Heart right ventricle (tissue), 16 donors: ENCODE results near the gene NALCN. TPM values are rescaled to one million over a fixed set of nuclear protein-coding genes. Genes with fewer than 3 reads are reported as not detected.

Experiments
- ATAC-seq, 8 donors: fragments of 200-7000 bp; cut with Tn5 transposase; one replicate each; pipeline ENCODE4 v1.9.1; 2020; ENCODE audit warnings: mild to moderate bottlenecking in 8 of 8, moderate library complexity in 8 of 8, moderate number of reproducible peaks in 1 of 8
- DNase-seq, 2 donors: peaks; one replicate each; pipeline ENCODE4 v3.0.0-alpha.2; 2020
- H3K27ac ChIP-seq, 10 donors: fragments of 200-600 bp; sonication (generic) in 2 of 10; one replicate each; pipeline versions ENCODE4 v1.5.0 to v1.8.0; 2020 to 2022; ENCODE audit warnings: mild to moderate bottlenecking in 3 of 10
- H3K27me3 ChIP-seq, 7 donors: fragments of 200-600 bp; one replicate each; pipeline ENCODE4 v1.8.0; 2021 to 2022; ENCODE audit warnings: mild to moderate bottlenecking in 2 of 7
- H3K36me3 ChIP-seq, 9 donors: fragments of 200-600 bp; sonication (generic) in 1 of 9; one replicate each; pipeline versions ENCODE4 v1.5.0 to v1.8.0; 2020 to 2022; ENCODE audit warnings: mild to moderate bottlenecking in 2 of 9
- H3K4me1 ChIP-seq, 9 donors: fragments of 200-600 bp; sonication (generic) in 1 of 9; one replicate each; pipeline versions ENCODE4 v1.5.0 to v1.8.0; 2020 to 2022; ENCODE audit warnings: mild to moderate bottlenecking in 4 of 9
- H3K4me3 ChIP-seq, 10 donors: fragments of 200-600 bp; sonication (generic) in 2 of 10; one replicate each; pipeline versions ENCODE4 v1.5.0 to v1.8.0; 2020 to 2022; ENCODE audit warnings: mild to moderate bottlenecking in 7 of 10, moderate library complexity in 2 of 10
- H3K9me3 ChIP-seq, 11 donors: fragments of 200-600 bp in 10 of 11; sonication (generic) in 2 of 11; one replicate each; pipeline versions ENCODE4 v1.5.0 to v1.8.0; 2013 to 2022; ENCODE audit warnings: mild to moderate bottlenecking in 2 of 11, control low read depth in 1 of 11, moderate library complexity in 1 of 11
- WGBS, 2 donors: extraction: QIAGEN DNeasy Blood & Tissue Kit; methylation state at CpG; one replicate each; pipeline ENCODE4 v1.1.7; 2013; ENCODE audit warnings: inconsistent platforms in 1 of 2; 5-methylcytosine and 5-hydroxymethylcytosine counted together
- intact Hi-C, 10 donors: fragments of 100-400 bp; cut with DNase I; formaldehyde crosslinking; loops; one replicate each; pipeline versions ENCODE4 v1.11.1 to v1.14.2; 2022
- polyA plus RNA-seq, 2 donors: library from polyadenylated mRNA; stranded (reverse); fragments of 200-250 nt; gene quantifications; one replicate each; pipeline ENCODE4 v1.2.3, GENCODE V29; 2013
- total RNA-seq, 10 donors: library from RNA; stranded (reverse); fragmentation: NEBNext Ultra II Directional in 3 of 10; extraction: Animal tissue kit (Norgen Biotek cat#: 25700) in 3 of 10; gene quantifications; one replicate each; pipeline versions ENCODE4 v1.2.1 to v1.2.4, GENCODE V29; 2021 to 2023
- TF ChIP-seq, protein P1 (sequence below), 9 donors: fragments of 200-600 bp; sonication (generic) in 2 of 9; IDR thresholded peaks; one replicate each; pipeline versions ENCODE4 v1.5.0 to v1.8.0; 2021 to 2022; ENCODE audit warnings: antibody characterized with exemption in 9 of 9, mild to moderate bottlenecking in 5 of 9, moderate library complexity in 1 of 9
- donor health status: Arrhythmogenic right ventricular cardiomyopathy.
- donor health status: ischemic (EF 13 %, LVEDD 7.1; RV severe dilation, severe dysfunction).
- donor health status: healthy with polysubstance abuse.
- donor health status: DM: no; HTN: yes; CAD: no.
- donor health status: DM: no; HTN: no; CAD: no.
- donor health status: ischemic (EF 25% LVEDD 6.9; RV normal size, moderate dysfunction).
- donor health status: ischemic (EF 25% LVEDD 5.7; RV mildly dilated, moderate dysfunction).
- donor health status: healthy.
- donor health status: DM: yes; HTN: yes; CAD: no.
- donor health status: Ischemic cardiomyopathy.
- donor health status: ischemic (EF 35%, LVEDD 5.7; RV mildly dilated, moderate dysfunction).
- donor health status: nonischemic (EF 11% LVEDD 7.7; RV severe dilation, severe dysfunction).
- donor health status: DM: yes; HTN: yes; CAD: no.
- donor health status: PGD.
- donor health status: ischemic (EF 29% LVEDD 5.4; RV normal size, mild dysfunction).
- donor health status: nonischemic (EF 23%, LVEDD 6.1; RV moderate dilation, normal function).

NALCN gene
- total and polyA plus RNA-seq, 12 donors, result 0.01 to 9.3 (median 7.8) TPM

DNA sequence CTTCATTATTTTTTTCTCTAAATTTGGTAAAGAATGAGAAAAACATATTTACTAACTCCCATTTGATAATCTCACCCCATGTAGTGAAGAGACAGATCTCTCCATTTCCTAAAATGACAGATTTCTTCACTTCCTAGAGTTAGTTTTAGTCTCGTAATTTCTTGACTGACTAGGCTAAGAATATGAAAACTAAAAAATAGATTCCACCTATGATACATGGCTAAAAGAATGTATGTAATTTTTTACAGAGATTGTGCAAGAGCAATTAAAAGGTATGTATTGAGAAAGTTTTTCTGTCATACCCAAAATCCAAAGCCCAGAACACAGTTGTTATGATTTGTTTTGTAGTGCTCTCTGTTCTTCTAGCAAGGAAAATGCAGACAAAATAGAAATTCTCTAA, 9.5 kb downstream of the NALCN start:
- TF ChIP-seq, protein P1, sequence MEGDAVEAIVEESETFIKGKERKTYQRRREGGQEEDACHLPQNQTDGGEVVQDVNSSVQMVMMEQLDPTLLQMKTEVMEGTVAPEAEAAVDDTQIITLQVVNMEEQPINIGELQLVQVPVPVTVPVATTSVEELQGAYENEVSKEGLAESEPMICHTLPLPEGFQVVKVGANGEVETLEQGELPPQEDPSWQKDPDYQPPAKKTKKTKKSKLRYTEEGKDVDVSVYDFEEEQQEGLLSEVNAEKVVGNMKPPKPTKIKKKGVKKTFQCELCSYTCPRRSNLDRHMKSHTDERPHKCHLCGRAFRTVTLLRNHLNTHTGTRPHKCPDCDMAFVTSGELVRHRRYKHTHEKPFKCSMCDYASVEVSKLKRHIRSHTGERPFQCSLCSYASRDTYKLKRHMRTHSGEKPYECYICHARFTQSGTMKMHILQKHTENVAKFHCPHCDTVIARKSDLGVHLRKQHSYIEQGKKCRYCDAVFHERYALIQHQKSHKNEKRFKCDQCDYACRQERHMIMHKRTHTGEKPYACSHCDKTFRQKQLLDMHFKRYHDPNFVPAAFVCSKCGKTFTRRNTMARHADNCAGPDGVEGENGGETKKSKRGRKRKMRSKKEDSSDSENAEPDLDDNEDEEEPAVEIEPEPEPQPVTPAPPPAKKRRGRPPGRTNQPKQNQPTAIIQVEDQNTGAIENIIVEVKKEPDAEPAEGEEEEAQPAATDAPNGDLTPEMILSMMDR (IDR thresholded peaks at IDR 0.05), result no peak
- Histone ChIP-seq H3K27me3 (no peaks in the 10 kb centered on the region), H3K36me3 (no peaks in the 10 kb centered on the region), H3K27ac (no peak overlapping the region), H3K4me1 (peaks cover 0 to 12% (median 0%) of the 10 kb centered on the region in 9 donors), H3K4me3 (no peak overlapping the region), H3K9me3 (no peaks in the 10 kb centered on the region)
- 61 to 68% methylated on average over 1 of the region's 1 CpG for WGBS, 2 donors
- no peak for DNase-seq
- intact Hi-C loops, result no loop called here
- no peak for ATAC-seq

DNA sequence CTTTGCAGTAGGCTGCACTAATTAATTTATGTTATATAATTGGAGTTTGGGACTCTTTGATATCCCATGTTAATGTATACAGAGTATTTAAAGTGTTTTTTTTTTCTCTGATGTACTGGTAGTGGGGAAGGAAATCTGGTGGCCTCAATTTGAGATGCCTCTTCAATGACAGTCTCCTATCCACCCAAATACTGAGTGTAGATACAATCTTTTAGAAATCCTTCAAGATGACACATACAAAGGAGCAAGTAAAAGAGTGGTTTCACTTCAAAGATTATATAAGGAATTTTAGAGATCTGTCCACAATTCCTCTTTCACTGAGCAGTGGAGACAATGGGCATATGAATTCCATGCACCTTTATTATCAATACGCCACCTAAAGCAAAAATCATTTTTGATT, 15.1 kb downstream of the NALCN start:
- TF ChIP-seq, protein P1 (IDR thresholded peaks at IDR 0.05), result no peak
- Histone ChIP-seq H3K4me3 (no peak overlapping the region), H3K9me3 (no peaks in the 10 kb centered on the region), H3K4me1 (peaks cover 0 to 3% (median 0%) of the 10 kb centered on the region in 9 donors), H3K36me3 (no peaks in the 10 kb centered on the region), H3K27me3 (no peaks in the 10 kb centered on the region), H3K27ac (no peak overlapping the region)
- no peak for ATAC-seq
- DNase-seq, result no peak
- intact Hi-C loops, result no loop called here
- WGBS, 2 donors, result 71 to 98% methylated on average over 1 of the region's 1 CpG

DNA sequence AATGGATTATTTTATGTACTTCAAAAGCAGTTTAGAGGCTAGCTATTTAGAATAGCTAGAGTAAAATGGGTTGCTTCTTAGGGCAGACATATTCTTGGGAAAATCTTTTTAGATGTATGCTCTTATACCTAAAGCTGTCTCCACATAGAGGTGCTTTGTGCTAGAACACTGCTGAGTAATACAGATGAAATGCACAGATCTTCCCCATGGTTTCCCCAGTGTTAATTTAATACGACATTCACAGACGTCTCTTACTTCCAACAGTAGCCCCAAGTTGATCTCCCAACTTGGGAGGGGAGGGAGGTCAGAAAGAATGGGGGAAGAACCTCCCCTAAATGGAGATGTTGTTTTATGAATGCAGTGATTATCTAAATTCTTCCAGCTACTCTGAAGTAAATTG, 16.9 kb downstream of the NALCN start:
- Histone ChIP-seq H3K27me3 (no peaks in the 10 kb centered on the region), H3K36me3 (no peaks in the 10 kb centered on the region), H3K4me3 (no peak overlapping the region), H3K27ac (no peak overlapping the region), H3K9me3 (no peaks in the 10 kb centered on the region), H3K4me1 (peaks cover 0 to 3% (median 0%) of the 10 kb centered on the region in 9 donors)
- DNase-seq (no peak), ATAC-seq (no peak)
- 63 to 67% methylated on average over 2 of the region's 2 CpGs for WGBS, 2 donors
- TF ChIP-seq, protein P1 (IDR thresholded peaks at IDR 0.05), result no peak
- intact Hi-C loops, result no loop called here

DNA sequence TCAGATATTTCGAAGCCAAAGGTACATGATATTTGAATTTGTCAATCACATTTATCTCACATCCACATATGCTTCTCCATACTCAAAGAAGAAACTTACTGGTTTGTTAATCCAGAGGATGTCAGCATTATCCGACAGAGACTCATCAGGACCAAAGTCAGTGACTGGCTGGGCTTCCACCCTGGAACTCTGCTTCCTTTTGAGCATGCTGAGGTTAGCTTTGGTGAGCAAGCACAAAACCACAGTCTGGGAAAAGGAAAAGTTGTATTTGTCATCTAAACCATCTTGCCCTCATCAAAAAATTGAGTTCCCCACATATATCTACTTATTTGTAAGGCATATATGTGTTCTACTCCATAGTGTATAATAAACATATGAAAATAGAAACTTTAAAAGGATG, 17.4 kb downstream of the NALCN start:
- WGBS, 2 donors, result 74 to 79% methylated on average over 2 of the region's 2 CpGs
- DNase-seq (no peak), ATAC-seq (no peak)
- TF ChIP-seq, protein P1 (IDR thresholded peaks at IDR 0.05), result no peak
- intact Hi-C loops, result no loop called here
- no peaks in the 10 kb centered on the region for H3K9me3 ChIP-seq
- H3K27ac ChIP-seq, result no peak overlapping the region
- H3K4me3 ChIP-seq, result no peak overlapping the region
- H3K4me1 ChIP-seq, result peaks cover 0 to 3% (median 0%) of the 10 kb centered on the region in 9 donors
- H3K36me3 ChIP-seq, result no peaks in the 10 kb centered on the region
- no peaks in the 10 kb centered on the region for H3K27me3 ChIP-seq
